ENCODE measurements around the gene NPAS3.

Gene NPAS3

GRCh38 chr14:33240466-33240865 lies 301.8 kb downstream of the NPAS3 start:
- H3K9ac ChIP-seq (ENCODE audit: low read length) = no peak overlapping the region
- no peaks in the 10 kb centered on the region for H3K27me3 ChIP-seq (ENCODE audit: control insufficient read depth, insufficient read depth, low read length)
- H3K36me3 ChIP-seq (ENCODE audit: control insufficient read depth, low read depth, low read length) = no peaks in the 10 kb centered on the region
- no peak overlapping the region for H3K27ac ChIP-seq (ENCODE audit: low read length)
- H3K9me3 ChIP-seq (ENCODE audit: control insufficient read depth, low read depth, low read length) = no peaks in the 10 kb centered on the region
- H3K4me1 ChIP-seq (ENCODE audit: control insufficient read depth, low read depth, low read length) = peaks cover 5% of the 10 kb centered on the region
- H3K4me3 ChIP-seq (ENCODE audit: low read length) = no peak overlapping the region

GRCh38 chr14:33241331-33241730 lies 302.7 kb downstream of the NPAS3 start:
- Histone ChIP-seq H3K27me3 (ENCODE audit: control insufficient read depth, insufficient read depth, low read length) (no peaks in the 10 kb centered on the region), H3K27ac (ENCODE audit: low read length) (no peak overlapping the region), H3K4me1 (ENCODE audit: control insufficient read depth, low read depth, low read length) (peaks cover 5% of the 10 kb centered on the region), H3K4me3 (ENCODE audit: low read length) (no peak overlapping the region), H3K9me3 (ENCODE audit: control insufficient read depth, low read depth, low read length) (no peaks in the 10 kb centered on the region), H3K36me3 (ENCODE audit: control insufficient read depth, low read depth, low read length) (no peaks in the 10 kb centered on the region), H3K9ac (ENCODE audit: low read length) (no peak overlapping the region)

GRCh38 chr14:33249233-33249820 lies 310.6 kb downstream of the NPAS3 start:
- Histone ChIP-seq H3K27ac (ENCODE audit: low read length) (no peak overlapping the region), H3K9ac (ENCODE audit: low read length) (no peak overlapping the region), H3K4me1 (ENCODE audit: control insufficient read depth, low read depth, low read length) (peaks cover 17% of the 10 kb centered on the region), H3K4me3 (ENCODE audit: low read length) (no peak overlapping the region), H3K27me3 (ENCODE audit: control insufficient read depth, insufficient read depth, low read length) (no peaks in the 10 kb centered on the region), H3K9me3 (ENCODE audit: control insufficient read depth, low read depth, low read length) (no peaks in the 10 kb centered on the region), H3K36me3 (ENCODE audit: control insufficient read depth, low read depth, low read length) (no peaks in the 10 kb centered on the region)

GRCh38 chr14:33250963-33251362 lies 312.3 kb downstream of the NPAS3 start:
- Histone ChIP-seq H3K27me3 (ENCODE audit: control insufficient read depth, insufficient read depth, low read length) (no peaks in the 10 kb centered on the region), H3K9me3 (ENCODE audit: control insufficient read depth, low read depth, low read length) (no peaks in the 10 kb centered on the region), H3K36me3 (ENCODE audit: control insufficient read depth, low read depth, low read length) (no peaks in the 10 kb centered on the region), H3K9ac (ENCODE audit: low read length) (no peak overlapping the region), H3K4me1 (ENCODE audit: control insufficient read depth, low read depth, low read length) (peaks cover 17% of the 10 kb centered on the region), H3K27ac (ENCODE audit: low read length) (no peak overlapping the region), H3K4me3 (ENCODE audit: low read length) (no peak overlapping the region)

DNA sequence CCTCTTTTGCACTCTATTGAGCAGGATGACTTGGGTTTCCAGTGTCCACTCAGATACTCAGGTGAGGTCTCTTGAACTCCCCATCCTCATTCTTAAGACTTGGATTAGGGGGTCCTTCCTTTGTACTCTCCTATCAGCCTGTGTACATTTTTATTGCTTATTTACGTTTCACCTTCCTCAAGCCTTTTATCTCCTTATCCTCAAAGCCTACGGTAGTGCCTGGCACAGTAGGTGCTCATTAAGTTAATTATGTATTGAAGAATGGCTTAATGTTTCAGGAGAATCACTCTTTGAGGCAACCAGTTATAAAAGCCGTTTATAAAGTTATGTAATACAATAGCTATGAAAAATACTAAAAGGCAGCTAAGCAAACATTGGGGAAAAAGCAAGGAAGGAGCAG lies 315.7 kb downstream of the NPAS3 start:
- no peaks in the 10 kb centered on the region for H3K27me3 ChIP-seq (ENCODE audit: control insufficient read depth, insufficient read depth, low read length)
- H3K36me3 ChIP-seq (ENCODE audit: control insufficient read depth, low read depth, low read length) = no peaks in the 10 kb centered on the region
- no peaks in the 10 kb centered on the region for H3K9me3 ChIP-seq (ENCODE audit: control insufficient read depth, low read depth, low read length)
- H3K4me3 ChIP-seq (ENCODE audit: low read length) = no peak overlapping the region
- no peak overlapping the region for H3K27ac ChIP-seq (ENCODE audit: low read length)
- no peak overlapping the region for H3K9ac ChIP-seq (ENCODE audit: low read length)
- H3K4me1 ChIP-seq (ENCODE audit: control insufficient read depth, low read depth, low read length) = peaks cover 16% of the 10 kb centered on the region

DNA sequence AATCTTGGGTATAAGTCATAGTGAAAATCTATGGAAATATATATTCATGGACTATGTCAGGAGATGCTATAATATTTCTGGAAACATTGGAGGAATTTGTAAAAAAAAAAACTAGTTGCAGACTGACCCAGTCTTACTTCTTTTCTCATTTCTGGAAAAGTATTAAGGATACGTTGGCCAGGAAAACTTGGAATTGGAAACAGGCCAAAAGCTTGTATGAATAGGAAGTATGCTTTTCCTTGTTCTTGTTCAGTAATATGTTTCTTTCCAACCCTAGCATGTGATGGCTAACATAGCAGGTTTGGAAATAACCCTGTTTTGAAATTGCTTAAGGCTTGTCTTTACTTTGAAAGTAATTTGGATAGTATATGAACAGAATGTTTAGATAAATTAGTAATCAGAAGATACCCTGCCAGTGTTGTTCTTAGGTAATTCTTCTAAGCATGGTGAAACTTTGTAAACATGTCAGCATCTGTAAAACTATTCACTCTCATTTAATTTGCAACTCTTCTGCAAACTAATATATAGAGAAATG lies 316.2 kb downstream of the NPAS3 start:
- H3K27ac ChIP-seq (ENCODE audit: low read length) = no peak overlapping the region
- H3K27me3 ChIP-seq (ENCODE audit: control insufficient read depth, insufficient read depth, low read length) = no peaks in the 10 kb centered on the region
- no peaks in the 10 kb centered on the region for H3K36me3 ChIP-seq (ENCODE audit: control insufficient read depth, low read depth, low read length)
- H3K9me3 ChIP-seq (ENCODE audit: control insufficient read depth, low read depth, low read length) = no peaks in the 10 kb centered on the region
- H3K4me1 ChIP-seq (ENCODE audit: control insufficient read depth, low read depth, low read length) = peaks cover 10% of the 10 kb centered on the region
- H3K9ac ChIP-seq (ENCODE audit: low read length) = no peak overlapping the region
- H3K4me3 ChIP-seq (ENCODE audit: low read length) = no peak overlapping the region

DNA sequence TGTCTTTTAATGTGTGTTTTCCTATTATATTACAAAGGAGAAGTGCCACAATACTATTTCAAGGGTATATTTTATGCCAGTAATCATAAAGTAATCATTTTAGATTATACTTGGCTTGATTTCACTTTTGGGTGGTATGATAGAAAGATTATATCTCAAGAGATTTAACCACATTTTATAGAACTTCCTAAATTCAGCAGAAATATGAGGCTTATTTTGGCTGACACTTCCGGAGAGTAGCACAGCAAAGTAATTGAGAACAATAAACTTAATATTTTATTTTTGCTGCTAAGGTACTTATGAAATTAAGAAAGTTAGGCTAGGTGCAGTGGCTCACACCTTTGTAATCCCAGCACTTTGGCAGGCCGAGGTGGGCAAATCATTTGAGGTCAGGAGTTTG lies 319.1 kb downstream of the NPAS3 start:
- H3K27me3 ChIP-seq (ENCODE audit: control insufficient read depth, insufficient read depth, low read length) = no peaks in the 10 kb centered on the region
- no peak overlapping the region for H3K9ac ChIP-seq (ENCODE audit: low read length)
- H3K9me3 ChIP-seq (ENCODE audit: control insufficient read depth, low read depth, low read length) = no peaks in the 10 kb centered on the region
- H3K4me1 ChIP-seq (ENCODE audit: control insufficient read depth, low read depth, low read length) = no peaks in the 10 kb centered on the region
- no peak overlapping the region for H3K4me3 ChIP-seq (ENCODE audit: low read length)
- H3K36me3 ChIP-seq (ENCODE audit: control insufficient read depth, low read depth, low read length) = no peaks in the 10 kb centered on the region
- H3K27ac ChIP-seq (ENCODE audit: low read length) = no peak overlapping the region

GRCh38 chr14:33259764-33260163 lies 321.1 kb downstream of the NPAS3 start:
- no peak overlapping the region for H3K9ac ChIP-seq (ENCODE audit: low read length)
- no peaks in the 10 kb centered on the region for H3K9me3 ChIP-seq (ENCODE audit: control insufficient read depth, low read depth, low read length)
- no peak overlapping the region for H3K4me3 ChIP-seq (ENCODE audit: low read length)
- H3K27ac ChIP-seq (ENCODE audit: low read length) = no peak overlapping the region
- H3K36me3 ChIP-seq (ENCODE audit: control insufficient read depth, low read depth, low read length) = no peaks in the 10 kb centered on the region
- H3K27me3 ChIP-seq (ENCODE audit: control insufficient read depth, insufficient read depth, low read length) = no peaks in the 10 kb centered on the region
- no peaks in the 10 kb centered on the region for H3K4me1 ChIP-seq (ENCODE audit: control insufficient read depth, low read depth, low read length)

DNA sequence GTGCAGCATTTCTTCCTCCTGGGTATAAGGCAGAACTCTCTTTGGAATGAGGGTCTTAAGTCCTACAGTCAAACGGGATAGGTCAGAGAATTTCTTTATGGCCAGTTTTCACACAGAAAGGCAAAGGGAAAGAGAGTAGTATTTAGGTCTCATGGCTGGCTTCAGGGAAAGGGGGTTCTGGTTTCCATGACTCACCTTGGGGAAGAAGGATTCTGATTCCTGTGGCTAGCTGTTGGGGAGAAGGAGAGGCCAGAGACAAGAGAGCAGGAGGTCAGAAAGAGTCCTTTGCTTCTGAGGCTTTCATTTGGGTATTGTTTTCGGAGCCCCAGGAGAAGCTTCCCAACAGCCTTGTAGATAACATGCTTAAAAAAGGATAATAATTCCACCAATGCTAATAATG lies 332.5 kb downstream of the NPAS3 start:
- Histone ChIP-seq H3K4me1 (ENCODE audit: control insufficient read depth, low read depth, low read length) (no peaks in the 10 kb centered on the region), H3K9me3 (ENCODE audit: control insufficient read depth, low read depth, low read length) (no peaks in the 10 kb centered on the region), H3K9ac (ENCODE audit: low read length) (no peak overlapping the region), H3K36me3 (ENCODE audit: control insufficient read depth, low read depth, low read length) (no peaks in the 10 kb centered on the region), H3K27ac (ENCODE audit: low read length) (no peak overlapping the region), H3K27me3 (ENCODE audit: control insufficient read depth, insufficient read depth, low read length) (no peaks in the 10 kb centered on the region), H3K4me3 (ENCODE audit: low read length) (no peak overlapping the region)

GRCh38 chr14:33271891-33272290 lies 333.2 kb downstream of the NPAS3 start:
- H3K9ac ChIP-seq (ENCODE audit: low read length) = no peak overlapping the region
- no peak overlapping the region for H3K27ac ChIP-seq (ENCODE audit: low read length)
- H3K36me3 ChIP-seq (ENCODE audit: control insufficient read depth, low read depth, low read length) = no peaks in the 10 kb centered on the region
- H3K4me1 ChIP-seq (ENCODE audit: control insufficient read depth, low read depth, low read length) = no peaks in the 10 kb centered on the region
- H3K9me3 ChIP-seq (ENCODE audit: control insufficient read depth, low read depth, low read length) = no peaks in the 10 kb centered on the region
- no peaks in the 10 kb centered on the region for H3K27me3 ChIP-seq (ENCODE audit: control insufficient read depth, insufficient read depth, low read length)
- H3K4me3 ChIP-seq (ENCODE audit: low read length) = no peak overlapping the region

- no peak overlapping the region for H3K4me3 ChIP-seq (ENCODE audit: low read length)
- H3K27me3 ChIP-seq (ENCODE audit: control insufficient read depth, insufficient read depth, low read length) = no peaks in the 10 kb centered on the region
- no peak overlapping the region for H3K9ac ChIP-seq (ENCODE audit: low read length)
- no peak overlapping the region for H3K27ac ChIP-seq (ENCODE audit: low read length)
- H3K36me3 ChIP-seq (ENCODE audit: control insufficient read depth, low read depth, low read length) = no peaks in the 10 kb centered on the region
- H3K4me1 ChIP-seq (ENCODE audit: control insufficient read depth, low read depth, low read length) = no peaks in the 10 kb centered on the region
- no peaks in the 10 kb centered on the region for H3K9me3 ChIP-seq (ENCODE audit: control insufficient read depth, low read depth, low read length)
Measured at GRCh38 chr14:33273978-33274377, 335.3 kb downstream of the NPAS3 start.

- Histone ChIP-seq H3K36me3 (ENCODE audit: control insufficient read depth, low read depth, low read length) (no peaks in the 10 kb centered on the region), H3K9me3 (ENCODE audit: control insufficient read depth, low read depth, low read length) (no peaks in the 10 kb centered on the region), H3K4me3 (ENCODE audit: low read length) (no peak overlapping the region), H3K9ac (ENCODE audit: low read length) (no peak overlapping the region), H3K4me1 (ENCODE audit: control insufficient read depth, low read depth, low read length) (no peaks in the 10 kb centered on the region), H3K27ac (ENCODE audit: low read length) (no peak overlapping the region), H3K27me3 (ENCODE audit: control insufficient read depth, insufficient read depth, low read length) (no peaks in the 10 kb centered on the region)
Measured at GRCh38 chr14:33275879-33276278, 337.2 kb downstream of the NPAS3 start.

All from iPS-18a (cell line).